ENCODE data around the gene LAGE3.

GRCh38 chrX:154464806-154465365 lies 14.2 kb downstream of the LAGE3 start:
- TF ChIP-seq CTCF (IDR thresholded peaks at IDR 0.05) (no peak), POLR2A (IDR thresholded peaks at IDR 0.05) (no peak)
